Vagina (tissue), 2 donors: ENCODE data around the gene CFAP45.

Experiments used
- POLR2A ChIP-seq, 2 donors: fragments of 450-650 bp; IDR thresholded peaks; one replicate each; pipeline ENCODE4 v1.6.1; 2017; ENCODE audit warnings: antibody characterized with exemption in 2 of 2, mild to moderate bottlenecking in 2 of 2, moderate library complexity in 2 of 2
- POLR2AphosphoS5 ChIP-seq, 2 donors: sonication (generic); formaldehyde crosslinking; IDR thresholded peaks; one replicate each; pipeline ENCODE4 v1.9.0; 2017; ENCODE audit warnings: antibody characterized with exemption in 2 of 2, mild to moderate bottlenecking in 2 of 2, low read depth in 1 of 2; ENCODE audit not compliant: insufficient read depth in 1 of 2
- TF ChIP-seq, protein P1 (sequence below), 3 experiments: fragments of 450-650 bp in 2 of 3; fragments of 200-600 bp in 1 of 3; sonication (generic) in 1 of 3; IDR thresholded peaks; one replicate each; pipeline ENCODE4 v1.5.1; 2017 to 2019; ENCODE audit warnings: antibody characterized with exemption in 3 of 3, mild to moderate bottlenecking in 2 of 3, moderate library complexity in 2 of 3

DNA sequence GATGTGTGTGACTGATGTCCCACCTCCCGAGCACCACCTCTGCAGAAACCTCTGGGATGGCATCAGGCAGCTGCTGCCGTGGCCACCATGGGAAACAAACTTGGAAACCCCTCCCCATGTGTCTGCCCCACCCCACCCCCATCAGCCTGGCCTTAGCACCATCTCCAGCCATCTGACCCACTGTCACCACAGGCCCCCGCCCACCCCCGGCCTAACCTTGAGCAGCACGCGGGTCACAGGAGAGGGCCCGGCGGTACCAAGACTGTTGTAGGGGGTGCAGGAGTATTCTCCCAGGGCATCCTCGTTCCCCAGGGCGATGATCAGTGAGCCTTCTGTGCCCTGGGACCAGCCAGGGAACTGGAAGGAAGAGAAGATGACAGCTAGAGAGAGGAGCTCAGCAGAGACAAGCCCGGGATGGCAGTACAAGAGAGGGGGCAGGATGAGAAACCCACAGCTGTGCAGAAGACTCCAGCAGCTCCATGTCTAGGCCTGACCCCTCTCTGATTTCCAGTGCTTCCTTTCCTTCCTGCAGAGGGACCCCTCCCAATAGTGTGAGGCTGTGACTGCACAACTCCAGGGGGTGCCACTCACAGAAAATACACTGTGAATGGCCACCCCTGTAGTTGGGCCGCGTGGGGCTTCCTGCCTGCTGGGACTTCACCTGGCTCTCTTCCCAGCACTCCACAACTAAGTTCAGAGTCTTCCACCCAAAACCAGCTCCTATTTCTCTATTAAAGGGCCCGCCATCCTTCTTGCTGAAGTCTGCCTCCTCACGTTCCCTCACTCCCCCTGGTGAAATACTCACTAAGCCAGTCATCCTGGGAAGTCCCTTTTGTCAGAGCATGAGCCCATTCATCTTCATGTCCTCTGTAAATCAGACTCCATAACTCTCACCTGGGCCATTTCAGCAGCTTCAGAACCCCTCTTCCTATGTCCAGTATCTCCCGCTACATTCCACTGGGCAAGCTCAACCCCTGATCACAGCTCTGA is 32.6 kb upstream of the CFAP45 start:
- TF ChIP-seq POLR2AphosphoS5 (IDR thresholded peaks at IDR 0.05; ENCODE audit: insufficient read depth in 1 of 2, low read depth in 1 of 2) (no peak), POLR2A (IDR thresholded peaks at IDR 0.05) (no peak)
- TF ChIP-seq, protein P1, sequence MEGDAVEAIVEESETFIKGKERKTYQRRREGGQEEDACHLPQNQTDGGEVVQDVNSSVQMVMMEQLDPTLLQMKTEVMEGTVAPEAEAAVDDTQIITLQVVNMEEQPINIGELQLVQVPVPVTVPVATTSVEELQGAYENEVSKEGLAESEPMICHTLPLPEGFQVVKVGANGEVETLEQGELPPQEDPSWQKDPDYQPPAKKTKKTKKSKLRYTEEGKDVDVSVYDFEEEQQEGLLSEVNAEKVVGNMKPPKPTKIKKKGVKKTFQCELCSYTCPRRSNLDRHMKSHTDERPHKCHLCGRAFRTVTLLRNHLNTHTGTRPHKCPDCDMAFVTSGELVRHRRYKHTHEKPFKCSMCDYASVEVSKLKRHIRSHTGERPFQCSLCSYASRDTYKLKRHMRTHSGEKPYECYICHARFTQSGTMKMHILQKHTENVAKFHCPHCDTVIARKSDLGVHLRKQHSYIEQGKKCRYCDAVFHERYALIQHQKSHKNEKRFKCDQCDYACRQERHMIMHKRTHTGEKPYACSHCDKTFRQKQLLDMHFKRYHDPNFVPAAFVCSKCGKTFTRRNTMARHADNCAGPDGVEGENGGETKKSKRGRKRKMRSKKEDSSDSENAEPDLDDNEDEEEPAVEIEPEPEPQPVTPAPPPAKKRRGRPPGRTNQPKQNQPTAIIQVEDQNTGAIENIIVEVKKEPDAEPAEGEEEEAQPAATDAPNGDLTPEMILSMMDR (IDR thresholded peaks at IDR 0.05), result no peak
